ENCODE measurements around the gene KY. TPM values are rescaled to one million over a fixed set of nuclear protein-coding genes. Genes with fewer than 3 reads are reported as not detected.
A peak's percentile ranks its signal among the peaks of the same experiment; 100 is the strongest.

KY gene
- total RNA-seq, 1 experiment from 2014 or later, result not detected

DNA sequence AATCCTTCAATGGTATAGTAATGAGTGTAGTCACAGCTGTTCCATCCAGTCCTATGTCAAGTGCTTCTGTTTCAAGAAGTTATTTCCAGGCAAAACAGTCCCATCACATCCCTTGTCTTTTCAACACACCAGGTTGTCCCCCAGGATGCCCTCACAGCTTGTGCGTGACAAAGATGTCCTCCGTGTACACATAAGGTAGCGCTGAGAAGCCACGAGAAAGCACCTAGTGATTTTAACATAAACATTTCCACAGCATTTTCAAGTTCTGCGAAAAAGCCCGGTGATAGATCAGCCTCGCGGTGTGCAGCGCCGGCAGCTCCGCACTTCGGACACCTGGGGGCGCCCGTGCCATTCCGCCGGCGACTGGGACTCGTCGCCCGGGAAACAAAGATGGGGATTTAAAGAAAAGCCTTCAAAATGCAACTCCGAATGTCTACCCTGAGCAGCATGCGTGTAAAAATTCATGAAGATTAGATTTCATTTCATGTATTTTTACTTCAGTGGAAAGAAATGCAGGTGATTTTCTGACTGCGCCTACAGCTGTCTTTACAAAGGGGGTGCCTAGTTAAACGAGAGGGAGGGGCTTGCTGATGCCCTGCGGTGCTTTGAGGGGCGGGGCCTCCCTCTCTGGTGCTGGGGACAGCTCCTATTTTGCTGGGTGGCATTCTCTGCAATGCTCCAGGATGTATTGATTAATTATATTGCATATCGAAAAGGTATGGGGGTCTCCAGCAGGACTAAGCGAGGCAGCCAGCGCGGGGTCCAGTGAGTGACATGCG, 49.9 kb downstream of the KY start:
- intact Hi-C loops (cut with micrococcal nuclease; ENCODE audit: unreplicated experiment), result loop anchor here (1.0 to 5.0 kb wide), 5 partner anchors 40 to 1294 kb away; partner anchors contain the start of gene EPHB1
- Histone ChIP-seq H3K4me1 (ENCODE audit: insufficient read depth, low read length, poor library complexity, severe bottlenecking) (peaks cover 20% of the 10 kb centered on the region), H3K4me3 (ENCODE audit: low read depth, low read length, poor library complexity, severe bottlenecking) (peak overlapping the region; percentile 5), H3K27ac (ENCODE audit: low read depth, low read length, poor library complexity, severe bottlenecking) (no peak overlapping the region), H3K36me3 (ENCODE audit: insufficient read depth, low read length, poor library complexity, severe bottlenecking) (no peaks in the 10 kb centered on the region), H3K9me3 (ENCODE audit: low read depth, low read length, poor library complexity, severe bottlenecking) (no peaks in the 10 kb centered on the region), H3K27me3 (replicated peaks; ENCODE audit: insufficient read depth, low read depth, low read length, poor library complexity) (peaks cover 3% of the 10 kb centered on the region)
- peak; percentile 85 for DNase-seq (ENCODE audit: low spot score)
- no TSS peak for BruUV-seq (replicated peaks)
- no peak for TF ChIP-seq EZH2 (IDR thresholded peaks at IDR 0.05; ENCODE audit: borderline replicate concordance, low read depth, low read length, poor library complexity, severe bottlenecking)
- TF ChIP-seq, protein P1, sequence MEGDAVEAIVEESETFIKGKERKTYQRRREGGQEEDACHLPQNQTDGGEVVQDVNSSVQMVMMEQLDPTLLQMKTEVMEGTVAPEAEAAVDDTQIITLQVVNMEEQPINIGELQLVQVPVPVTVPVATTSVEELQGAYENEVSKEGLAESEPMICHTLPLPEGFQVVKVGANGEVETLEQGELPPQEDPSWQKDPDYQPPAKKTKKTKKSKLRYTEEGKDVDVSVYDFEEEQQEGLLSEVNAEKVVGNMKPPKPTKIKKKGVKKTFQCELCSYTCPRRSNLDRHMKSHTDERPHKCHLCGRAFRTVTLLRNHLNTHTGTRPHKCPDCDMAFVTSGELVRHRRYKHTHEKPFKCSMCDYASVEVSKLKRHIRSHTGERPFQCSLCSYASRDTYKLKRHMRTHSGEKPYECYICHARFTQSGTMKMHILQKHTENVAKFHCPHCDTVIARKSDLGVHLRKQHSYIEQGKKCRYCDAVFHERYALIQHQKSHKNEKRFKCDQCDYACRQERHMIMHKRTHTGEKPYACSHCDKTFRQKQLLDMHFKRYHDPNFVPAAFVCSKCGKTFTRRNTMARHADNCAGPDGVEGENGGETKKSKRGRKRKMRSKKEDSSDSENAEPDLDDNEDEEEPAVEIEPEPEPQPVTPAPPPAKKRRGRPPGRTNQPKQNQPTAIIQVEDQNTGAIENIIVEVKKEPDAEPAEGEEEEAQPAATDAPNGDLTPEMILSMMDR (conservative IDR thresholded peaks at IDR 0.05; ENCODE audit: low read depth, low read length), result peak; percentile 99
- ChIA-PET POLR2A (ENCODE audit: low non-redundant PET) (no interaction called here), CTCF (interaction anchor here (0.6 to 1.5 kb wide), 5 partner anchors 51 to 901 kb away, joined by 4 to 6 read pairs (median 5); partner anchors contain the start of gene EPHB1)

GRCh38 chr3:134600206-134600605, 50.6 kb downstream of the KY start:
- H3K27ac ChIP-seq (ENCODE audit: low read depth, low read length, poor library complexity, severe bottlenecking), result no peak overlapping the region
- no peaks in the 10 kb centered on the region for H3K9me3 ChIP-seq (ENCODE audit: low read depth, low read length, poor library complexity, severe bottlenecking)
- no peak for TF ChIP-seq EZH2 (IDR thresholded peaks at IDR 0.05; ENCODE audit: borderline replicate concordance, low read depth, low read length, poor library complexity, severe bottlenecking)
- TF ChIP-seq, protein P1 (conservative IDR thresholded peaks at IDR 0.05; ENCODE audit: low read depth, low read length), result no peak
- DNase-seq (ENCODE audit: low spot score), result peak; percentile 93
- peak overlapping the region; percentile 5 for H3K4me3 ChIP-seq (ENCODE audit: low read depth, low read length, poor library complexity, severe bottlenecking)
- intact Hi-C loops (cut with micrococcal nuclease; ENCODE audit: unreplicated experiment), result loop anchor here (2.0 to 5.0 kb wide), 4 partner anchors 155 to 1295 kb away; partner anchors contain the start of gene EPHB1
- H3K27me3 ChIP-seq (replicated peaks; ENCODE audit: insufficient read depth, low read depth, low read length, poor library complexity), result peaks cover 7% of the 10 kb centered on the region
- H3K4me1 ChIP-seq (ENCODE audit: insufficient read depth, low read length, poor library complexity, severe bottlenecking), result peaks cover 20% of the 10 kb centered on the region
- no peaks in the 10 kb centered on the region for H3K36me3 ChIP-seq (ENCODE audit: insufficient read depth, low read length, poor library complexity, severe bottlenecking)
- CTCF ChIA-PET, result interaction anchor here (1.3 kb wide), 1 partner anchor 155 kb away, joined by 5 read pairs; no protein-coding TSS in a partner anchor
- POLR2A ChIA-PET (ENCODE audit: low non-redundant PET), result no interaction called here
- BruUV-seq (replicated peaks), result no TSS peak

DNA sequence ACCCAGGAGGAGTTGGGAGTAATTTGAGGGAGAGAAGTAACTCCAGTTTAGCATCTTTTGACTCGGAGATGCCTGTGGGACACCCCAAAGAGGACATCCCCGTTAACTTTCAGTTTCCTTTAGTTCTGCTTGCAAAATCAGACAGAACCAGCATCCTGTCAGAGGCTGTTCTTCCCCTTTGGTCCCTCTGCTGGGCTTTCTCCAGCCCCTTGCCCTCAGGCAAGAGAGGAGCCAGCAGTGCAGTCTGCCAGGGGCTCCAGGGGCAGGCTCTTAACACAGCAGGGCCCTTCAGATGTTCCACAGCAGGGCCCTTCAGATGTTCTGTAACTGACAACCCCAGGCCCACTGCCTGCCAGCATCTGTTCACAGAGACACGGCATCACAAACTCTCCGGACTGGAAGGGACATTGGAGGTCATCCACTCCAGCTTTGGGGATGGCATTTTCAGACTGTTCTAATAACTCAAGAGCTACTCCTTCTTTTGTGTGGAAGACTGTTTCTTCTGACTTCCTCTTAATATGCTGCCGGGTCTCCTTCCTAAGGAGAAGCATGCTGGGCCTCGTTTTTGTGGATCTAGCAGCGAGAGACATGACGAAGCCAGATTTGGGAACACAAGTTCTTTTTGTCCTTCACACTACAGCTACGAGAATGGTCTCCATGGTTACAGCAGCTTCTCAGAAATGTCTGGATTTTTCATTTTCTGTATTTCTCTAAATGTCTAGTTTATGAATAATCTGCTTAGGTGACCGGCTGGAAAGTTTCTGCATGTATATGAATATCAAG, 51.9 kb downstream of the KY start:
- no peak for DNase-seq (ENCODE audit: low spot score)
- H3K4me1 ChIP-seq (ENCODE audit: insufficient read depth, low read length, poor library complexity, severe bottlenecking), result peaks cover 20% of the 10 kb centered on the region
- TF ChIP-seq, protein P1 (conservative IDR thresholded peaks at IDR 0.05; ENCODE audit: low read depth, low read length), result no peak
- no peak for TF ChIP-seq EZH2 (IDR thresholded peaks at IDR 0.05; ENCODE audit: borderline replicate concordance, low read depth, low read length, poor library complexity, severe bottlenecking)
- H3K4me3 ChIP-seq (ENCODE audit: low read depth, low read length, poor library complexity, severe bottlenecking), result no peak overlapping the region
- no peaks in the 10 kb centered on the region for H3K36me3 ChIP-seq (ENCODE audit: insufficient read depth, low read length, poor library complexity, severe bottlenecking)
- ChIA-PET POLR2A (ENCODE audit: low non-redundant PET) (no interaction called here), CTCF (no interaction called here)
- intact Hi-C loops (cut with micrococcal nuclease; ENCODE audit: unreplicated experiment), result no loop called here
- peaks cover 13% of the 10 kb centered on the region for H3K27me3 ChIP-seq (replicated peaks; ENCODE audit: insufficient read depth, low read depth, low read length, poor library complexity)
- no TSS peak for BruUV-seq (replicated peaks)
- H3K9me3 ChIP-seq (ENCODE audit: low read depth, low read length, poor library complexity, severe bottlenecking), result no peaks in the 10 kb centered on the region
- no peak overlapping the region for H3K27ac ChIP-seq (ENCODE audit: low read depth, low read length, poor library complexity, severe bottlenecking)
